IMR-90 (cell line): Measurements from ENCODE around the gene TCF12. TPM values are rescaled to one million over a fixed set of nuclear protein-coding genes. Genes with fewer than 3 reads are reported as not detected.
A peak's percentile ranks its signal among the peaks of the same experiment; 100 is the strongest.
"Not testable (repeated sequence)": the region's sequence is repeated elsewhere in the genome, so short reads cannot be mapped to it uniquely, and the experiment has no call there.

ENCODE experiments used
- ATAC-seq: fragments of 200-7000 bp; cut with Tn5 transposase; 2 replicates; pipeline ENCODE4 v1.9.1; 2020; ENCODE audit warnings: low read depth, mild to moderate bottlenecking, moderate library complexity
- BruUV-seq: library from RNA; stranded (reverse); fragments of 400-500 nt; replicated peaks from 2 replicates; lab custom pipeline; 2021; lab: Mats Ljungman, UMichigan
- CTCF ChIA-PET: fragments of 300-600 bp; formaldehyde crosslinking; extraction: SDS; loops from one replicate; lab custom pipeline; 2021; ENCODE audit warnings: antibody characterized with exemption; lab: Yijun Ruan, JAX
- POLR2A ChIA-PET: fragments of 300-600 bp; sonication (Branson Sonifier 250); formaldehyde crosslinking; loops from one replicate; lab custom pipeline; 2022; ENCODE audit warnings: antibody characterized with exemption; ENCODE audit not compliant: unreplicated experiment; lab: Charles Lee
- DNase-seq: peaks from one replicate; pipeline ENCODE4 v3.0.0; 2013
- H2AFZ ChIP-seq: replicated peaks from 2 replicates; pipeline ENCODE3; 2013; ENCODE audit warnings: low read length, mild to moderate bottlenecking; ENCODE audit not compliant: poor library complexity
- H2AK5ac ChIP-seq: 2 replicates; pipeline ENCODE4 v1.6.1; 2013; ENCODE audit warnings: low read depth, low read length, inconsistent platforms
- H2AK9ac ChIP-seq: replicated peaks from 2 replicates; pipeline ENCODE3; 2013; ENCODE audit warnings: mild to moderate bottlenecking, low read depth, low read length, moderate library complexity; ENCODE audit not compliant: poor library complexity
- H2BK120ac ChIP-seq: 2 replicates; pipeline ENCODE4 v1.6.1; 2013; ENCODE audit warnings: low read depth, low read length, inconsistent platforms
- H2BK15ac ChIP-seq: 3 replicates; pipeline ENCODE4 v1.6.1; 2013; ENCODE audit warnings: low read depth, low read length, inconsistent platforms
- H2BK20ac ChIP-seq: 2 replicates; pipeline ENCODE4 v1.6.1; 2013; ENCODE audit warnings: low read depth, mild to moderate bottlenecking, inconsistent platforms, low read length, moderate library complexity
- H2BK5ac ChIP-seq: 2 replicates; pipeline ENCODE4 v1.6.1; 2013; ENCODE audit warnings: mild to moderate bottlenecking, low read depth, low read length, inconsistent platforms; ENCODE audit not compliant: poor library complexity, severe bottlenecking
- H3K14ac ChIP-seq: replicated peaks from 2 replicates; pipeline ENCODE4 v1.6.1; 2013; ENCODE audit warnings: low read depth, low read length, inconsistent platforms
- H3K18ac ChIP-seq: 2 replicates; pipeline ENCODE4 v1.6.1; 2013; ENCODE audit warnings: low read depth, low read length, control low read depth
- H3K23ac ChIP-seq: 2 replicates; pipeline ENCODE4 v1.6.1; 2013; ENCODE audit warnings: low read depth, low read length, inconsistent platforms
- H3K27ac ChIP-seq: 2 replicates; pipeline ENCODE4 v1.5.1; 2013; ENCODE audit warnings: mild to moderate bottlenecking, control low read depth, low read length; ENCODE audit not compliant: insufficient read depth
- H3K27me3 ChIP-seq: 2 replicates; pipeline ENCODE4 v1.6.1; 2013; ENCODE audit warnings: low read length; ENCODE audit not compliant: control insufficient read depth, insufficient read depth
- H3K36me3 ChIP-seq: 2 replicates; pipeline ENCODE4 v1.6.1; 2013; ENCODE audit warnings: low read length, mixed read lengths; ENCODE audit not compliant: control insufficient read depth, insufficient read depth
- H3K4ac ChIP-seq: 2 replicates; pipeline ENCODE4 v1.6.1; 2013; ENCODE audit warnings: low read depth, low read length, inconsistent platforms
- H3K4me1 ChIP-seq: 2 replicates; pipeline ENCODE4 v1.6.1; 2013; ENCODE audit warnings: low read length, mixed read lengths; ENCODE audit not compliant: control insufficient read depth, insufficient read depth
- H3K4me2 ChIP-seq: 2 replicates; pipeline ENCODE4 v1.6.1; 2013; ENCODE audit warnings: low read depth, mild to moderate bottlenecking, control low read depth, low read length, moderate library complexity
- H3K4me3 ChIP-seq: 2 replicates; pipeline ENCODE4 v1.5.1; 2013; ENCODE audit warnings: low read depth, mild to moderate bottlenecking, control low read depth, low read length, moderate library complexity; ENCODE audit not compliant: insufficient read depth
- H3K56ac ChIP-seq: 2 replicates; pipeline ENCODE4 v1.6.1; 2013; ENCODE audit warnings: low read length, inconsistent platforms; ENCODE audit not compliant: insufficient read depth; ENCODE audit errors: extremely low read depth
- H3K79me1 ChIP-seq, 2 experiments: 2 replicates each; pipeline ENCODE4 v1.6.1; 2013; ENCODE audit warnings: low read length in 2 of 2, inconsistent platforms in 1 of 2, low read depth in 1 of 2
- H3K9ac ChIP-seq: 2 replicates; pipeline ENCODE4 v1.6.1; 2013; ENCODE audit warnings: low read depth, low read length, control low read depth
- H3K9me1 ChIP-seq: 2 replicates; pipeline ENCODE4 v1.6.1; 2013; ENCODE audit warnings: low read length, inconsistent platforms; ENCODE audit not compliant: insufficient read depth
- H3K9me3 ChIP-seq: 2 replicates; pipeline ENCODE4 v1.6.1; 2013; ENCODE audit warnings: low read length; ENCODE audit not compliant: control insufficient read depth, insufficient read depth
- H4K20me1 ChIP-seq: 2 replicates; pipeline ENCODE4 v1.6.1; 2013; ENCODE audit warnings: low read length, inconsistent platforms; ENCODE audit not compliant: insufficient read depth
- H4K5ac ChIP-seq: 2 replicates; pipeline ENCODE4 v1.6.1; 2013; ENCODE audit warnings: mild to moderate bottlenecking, low read depth, low read length, control low read depth
- H4K8ac ChIP-seq, 2 experiments: 2 replicates each; pipeline ENCODE4 v1.6.1; 2013; ENCODE audit warnings: low read depth in 2 of 2, low read length in 2 of 2, control low read depth in 1 of 2, inconsistent platforms in 1 of 2
- H4K91ac ChIP-seq: 2 replicates; pipeline ENCODE4 v1.6.1; 2013; ENCODE audit warnings: low read depth, low read length, inconsistent platforms; ENCODE audit not compliant: insufficient read depth
- WGBS, 2 experiments: methylation state at CpG; one replicate each; pipeline versions ENCODE4 v1.1.5 to v1.1.7; 2013; ENCODE audit warnings: missing lambda C conversion rate in 2 of 2; ENCODE audit not compliant: insufficient read length in 1 of 2; ENCODE audit errors: extremely low coverage in 2 of 2; 5-methylcytosine and 5-hydroxymethylcytosine counted together
- dilution Hi-C: fragments of 300-500 bp; cut with HindIII; formaldehyde crosslinking; loops from one replicate; pipeline ENCODE4 v1.14.3; 2018; ENCODE audit warnings: low sequenced_read_pairs; ENCODE audit not compliant: unreplicated experiment
- in situ Hi-C: fragments of 300-500 bp; cut with MboI; formaldehyde crosslinking; loops from 3 replicates; pipeline ENCODE4 v1.14.3; 2019; ENCODE audit warnings: low sequenced_read_pairs, inconsistent platforms, mixed read lengths
- intact Hi-C: fragments of 100-400 bp; cut with micrococcal nuclease; formaldehyde crosslinking; loops from 2 replicates; pipeline ENCODE4 v1.10.0; 2022
- polyA plus RNA-seq, 3 experiments: library from polyadenylated mRNA; depleted of rRNA; stranded (reverse); fragments of >200 nt; gene quantifications; 2 replicates each; pipeline ENCODE4 v1.2.3, GENCODE V29; 2012; ENCODE audit warnings: low replicate concordance in 1 of 3
- total RNA-seq: library from RNA; depleted of rRNA; stranded (reverse); fragments of >200 nt; gene quantifications from 2 replicates; pipeline ENCODE4 v1.2.3, GENCODE V29; 2012

TCF12 gene
- total and polyA plus RNA-seq, 2 of the 4 experiments (the other 2 are of a cell fraction) = 79.4 to 160 TPM

- peak overlapping the region; percentile 33; the same call in 1 of the 2 replicates for H3K4me2 ChIP-seq
- H3K4me3 ChIP-seq, H3K36me3 ChIP-seq, H3K56ac ChIP-seq, H3K9me3 ChIP-seq, H3K27me3 ChIP-seq, dilution Hi-C loops, DNase-seq, BruUV-seq, H4K20me1 ChIP-seq, H2AFZ ChIP-seq, ATAC-seq, H3K9ac ChIP-seq: not testable (repeated sequence)
- H2BK5ac ChIP-seq = peak overlapping the region; percentile 94
- peaks cover 29 to 48% of the 10 kb centered on the region in 2 experiments for H3K79me1 ChIP-seq
- WGBS, 2 experiments = no CpG with 5 or more reads among the region's 1 CpG
- ChIA-PET CTCF (interaction anchor here (0.8 to 1.1 kb wide), 2 partner anchors 62 to 69 kb away, joined by 3 to 11 read pairs; no protein-coding TSS in a partner anchor), POLR2A (interaction anchor here (0.6 kb wide), 2 partner anchors 75 to 311 kb away, joined by 5 read pairs; no protein-coding TSS in a partner anchor)
- intact Hi-C loops = loop anchor here (5.0 kb wide), 1 partner anchor 176 kb away; no protein-coding TSS in a partner anchor
- in situ Hi-C loops = loop anchor here (10.0 kb wide), 1 partner anchor 154 kb away; no protein-coding TSS in a partner anchor
- peak overlapping the region; percentile 92 for H4K5ac ChIP-seq
- H2AK9ac ChIP-seq = peak overlapping the region; percentile 7
- H3K4ac ChIP-seq = peak overlapping the region; percentile 90
- H3K14ac ChIP-seq = peak overlapping the region; percentile 81
- peak overlapping the region; percentile 94 for H2BK20ac ChIP-seq
- 0 out of 2 replicates have a peak overlapping the region, but pooled peaks have one; percentile 20 for H3K23ac ChIP-seq
- H2BK15ac ChIP-seq = peak overlapping the region; percentile 80; the same call in 1 of the 3 replicates
- H2AK5ac ChIP-seq = peak overlapping the region; percentile 32
- peak overlapping the region; percentile 38 to 66; a peak in 3 of 4 replicates for H4K8ac ChIP-seq
- peaks cover 10% of the 10 kb centered on the region; the same call in 1 of the 2 replicates for H3K9me1 ChIP-seq
- H3K4me1 ChIP-seq = peaks cover 26% of the 10 kb centered on the region
- H4K91ac ChIP-seq = peak overlapping the region; percentile 91
- peak overlapping the region; percentile 74 for H2BK120ac ChIP-seq
- peak overlapping the region; percentile 98 for H3K18ac ChIP-seq
- peak overlapping the region; percentile 75 for H3K27ac ChIP-seq
Observed at GRCh38 chr15:57150866-57151203, 232.4 kb downstream of the TCF12 start.
